Parathyroid adenoma (tissue), 2 donors: ENCODE data around the gene AMY2B.
"Not testable (repeated sequence)": the region's sequence is repeated elsewhere in the genome, so short reads cannot be mapped to it uniquely, and the experiment has no call there.

ENCODE experiments used
- H2AFZ ChIP-seq: fragments of 300-600 bp; sonication (generic); one replicate; pipeline ENCODE4 v1.7.0; 2017; ENCODE audit warnings: antibody characterized with exemption, mild to moderate bottlenecking
- H3K27ac ChIP-seq: fragments of 300-600 bp; sonication (generic); one replicate; pipeline ENCODE4 v1.7.0; 2017
- H3K27me3 ChIP-seq: fragments of 300-600 bp; sonication (generic); one replicate; pipeline ENCODE4 v1.7.0; 2017; ENCODE audit warnings: low read length; ENCODE audit not compliant: control insufficient read depth, insufficient read depth
- H3K36me3 ChIP-seq: fragments of 300-600 bp; sonication (generic); one replicate; pipeline ENCODE4 v1.7.0; 2017; ENCODE audit warnings: low read length; ENCODE audit not compliant: control insufficient read depth, insufficient read depth
- H3K4me1 ChIP-seq: fragments of 300-600 bp; sonication (generic); one replicate; pipeline ENCODE4 v1.7.0; 2017; ENCODE audit warnings: control low read depth
- H3K4me2 ChIP-seq: fragments of 300-600 bp; sonication (generic); one replicate; pipeline ENCODE4 v1.7.0; 2017; ENCODE audit warnings: low read length
- H3K4me3 ChIP-seq: fragments of 300-600 bp; sonication (generic); one replicate; pipeline ENCODE4 v1.7.0; 2017; ENCODE audit warnings: low read depth, low read length
- H3K79me2 ChIP-seq: fragments of 300-600 bp; sonication (generic); one replicate; pipeline ENCODE4 v1.7.0; 2017; ENCODE audit warnings: control low read depth
- H3K9ac ChIP-seq: fragments of 300-600 bp; sonication (generic); one replicate; pipeline ENCODE4 v1.7.0; 2017; ENCODE audit warnings: mild to moderate bottlenecking
- H3K9me3 ChIP-seq: fragments of 300-600 bp; sonication (generic); one replicate; pipeline ENCODE4 v1.7.0; 2017; ENCODE audit warnings: low read length; ENCODE audit not compliant: control insufficient read depth
- CTCF ChIP-seq: fragments of 300-600 bp; sonication (generic); IDR thresholded peaks from one replicate; pipeline ENCODE4 v1.7.0; 2017; ENCODE audit warnings: antibody characterized with exemption, mild to moderate bottlenecking
- donor health status: primary hyperparathyroidism.

Gene AMY2B

GRCh38 chr1:103576065-103576464, 4.7 kb downstream of the AMY2B start:
- TF ChIP-seq CTCF = no peak
- H3K4me2 ChIP-seq = no peak overlapping the region

GRCh38 chr1:103576784-103577183, 5.4 kb downstream of the AMY2B start:
- H3K36me3 ChIP-seq, H3K4me2 ChIP-seq, H3K27ac ChIP-seq: not testable (repeated sequence)

More at GRCh38 chr1:103576065-103576464, 4.7 kb downstream of the AMY2B start:
- H3K27me3 ChIP-seq = no peaks in the 10 kb centered on the region
- no peaks in the 10 kb centered on the region for H3K79me2 ChIP-seq
- H3K36me3 ChIP-seq = no peaks in the 10 kb centered on the region
- H3K9ac ChIP-seq = no peak overlapping the region
- no peak overlapping the region for H2AFZ ChIP-seq
- no peaks in the 10 kb centered on the region for H3K4me1 ChIP-seq
- H3K9me3 ChIP-seq = no peaks in the 10 kb centered on the region
- no peak overlapping the region for H3K4me3 ChIP-seq
- H3K27ac ChIP-seq = no peak overlapping the region

GRCh38 chr1:103582464-103582863, 11.1 kb downstream of the AMY2B start:
- Histone ChIP-seq H3K4me2 (no peak overlapping the region), H3K4me3 (no peak overlapping the region), H3K4me1 (no peaks in the 10 kb centered on the region), H3K9me3 (no peaks in the 10 kb centered on the region), H2AFZ (no peak overlapping the region), H3K9ac (no peak overlapping the region), H3K79me2 (no peaks in the 10 kb centered on the region), H3K36me3 (no peaks in the 10 kb centered on the region), H3K27ac (no peak overlapping the region), H3K27me3 (no peaks in the 10 kb centered on the region)
- TF ChIP-seq CTCF = no peak

More at GRCh38 chr1:103576784-103577183, 5.4 kb downstream of the AMY2B start:
- H3K79me2 ChIP-seq, H3K9ac ChIP-seq, H3K4me3 ChIP-seq, H3K9me3 ChIP-seq, H3K4me1 ChIP-seq, H2AFZ ChIP-seq, H3K27me3 ChIP-seq: not testable (repeated sequence)

GRCh38 chr1:103583887-103584286, 12.5 kb downstream of the AMY2B start:
- H2AFZ ChIP-seq = no peak overlapping the region
- H3K9me3 ChIP-seq = no peaks in the 10 kb centered on the region
- no peaks in the 10 kb centered on the region for H3K27me3 ChIP-seq
- H3K27ac ChIP-seq = no peak overlapping the region
- no peaks in the 10 kb centered on the region for H3K36me3 ChIP-seq
- H3K9ac ChIP-seq = no peak overlapping the region
- no peak overlapping the region for H3K4me2 ChIP-seq
- no peaks in the 10 kb centered on the region for H3K4me1 ChIP-seq
- TF ChIP-seq CTCF = no peak
- no peaks in the 10 kb centered on the region for H3K79me2 ChIP-seq
- H3K4me3 ChIP-seq = no peak overlapping the region

- no peak overlapping the region for H2AFZ ChIP-seq
- H3K4me1 ChIP-seq = no peaks in the 10 kb centered on the region
- no peaks in the 10 kb centered on the region for H3K27me3 ChIP-seq
- H3K9ac ChIP-seq = no peak overlapping the region
- H3K4me3 ChIP-seq = no peak overlapping the region
- no peak overlapping the region for H3K4me2 ChIP-seq
- no peak overlapping the region for H3K27ac ChIP-seq
- H3K36me3 ChIP-seq = no peaks in the 10 kb centered on the region
- no peak for TF ChIP-seq CTCF
- no peaks in the 10 kb centered on the region for H3K79me2 ChIP-seq
- no peaks in the 10 kb centered on the region for H3K9me3 ChIP-seq
These were observed 13.1 kb downstream of the AMY2B start for GRCh38 chr1:103584537-103584936.

GRCh38 chr1:103602740-103603139, 31.4 kb downstream of the AMY2B start:
- not testable (repeated sequence) for H3K9me3 ChIP-seq, H3K79me2 ChIP-seq, H3K4me2 ChIP-seq, H3K36me3 ChIP-seq, H3K27ac ChIP-seq, H2AFZ ChIP-seq, H3K27me3 ChIP-seq, H3K4me1 ChIP-seq, H3K4me3 ChIP-seq, H3K9ac ChIP-seq
